Progenitor cell of endocrine pancreas (in vitro differentiated cells): ENCODE data around the gene UNC80. TPM values are rescaled to one million over a fixed set of nuclear protein-coding genes. Genes with fewer than 3 reads are reported as not detected.
A peak's percentile ranks its signal among the peaks of the same experiment; 100 is the strongest.

Experiments used
- DNase-seq: peaks from one replicate; pipeline ENCODE4 v3.0.0; 2021; ENCODE audit warnings: low spot score; ENCODE audit not compliant: unreplicated experiment
- H3K27ac Mint-ChIP-seq: 2 replicates; pipeline ENCODE4 v1.8.0; 2021; ENCODE audit warnings: mild to moderate bottlenecking, moderate library complexity, mixed read lengths
- H3K27me3 Mint-ChIP-seq: 2 replicates; pipeline ENCODE4 v1.8.0; 2021; ENCODE audit warnings: mixed read lengths
- H3K36me3 Mint-ChIP-seq: 2 replicates; pipeline ENCODE4 v1.8.0; 2022; ENCODE audit warnings: mixed read lengths; ENCODE audit not compliant: insufficient read depth
- H3K4me1 Mint-ChIP-seq: 2 replicates; pipeline ENCODE4 v1.8.0; 2021; ENCODE audit warnings: low read depth, mixed read lengths
- H3K4me3 Mint-ChIP-seq: 2 replicates; pipeline ENCODE4 v1.8.0; 2021; ENCODE audit warnings: low read depth, mild to moderate bottlenecking, moderate library complexity, mixed read lengths
- H3K9me3 Mint-ChIP-seq: 2 replicates; pipeline ENCODE4 v1.8.0; 2021; ENCODE audit warnings: low read depth, mixed read lengths
- long read RNA-seq: library from polyadenylated mRNA; unstranded; transcript quantifications from one replicate; pipeline ENCODE4 v2.0.0, GENCODE V29; 2020
- total RNA-seq: library from RNA; stranded (reverse); gene quantifications from 2 replicates; pipeline ENCODE4 v1.2.1, GENCODE V29; 2021
- TF ChIP-seq, protein P1 (sequence below): fragments of 200-600 bp; sonication (generic); IDR thresholded peaks from one replicate; pipeline ENCODE4 v1.5.0; 2021; ENCODE audit warnings: antibody characterized with exemption, mild to moderate bottlenecking; ENCODE audit not compliant: unreplicated experiment

The UNC80 gene, protein sequence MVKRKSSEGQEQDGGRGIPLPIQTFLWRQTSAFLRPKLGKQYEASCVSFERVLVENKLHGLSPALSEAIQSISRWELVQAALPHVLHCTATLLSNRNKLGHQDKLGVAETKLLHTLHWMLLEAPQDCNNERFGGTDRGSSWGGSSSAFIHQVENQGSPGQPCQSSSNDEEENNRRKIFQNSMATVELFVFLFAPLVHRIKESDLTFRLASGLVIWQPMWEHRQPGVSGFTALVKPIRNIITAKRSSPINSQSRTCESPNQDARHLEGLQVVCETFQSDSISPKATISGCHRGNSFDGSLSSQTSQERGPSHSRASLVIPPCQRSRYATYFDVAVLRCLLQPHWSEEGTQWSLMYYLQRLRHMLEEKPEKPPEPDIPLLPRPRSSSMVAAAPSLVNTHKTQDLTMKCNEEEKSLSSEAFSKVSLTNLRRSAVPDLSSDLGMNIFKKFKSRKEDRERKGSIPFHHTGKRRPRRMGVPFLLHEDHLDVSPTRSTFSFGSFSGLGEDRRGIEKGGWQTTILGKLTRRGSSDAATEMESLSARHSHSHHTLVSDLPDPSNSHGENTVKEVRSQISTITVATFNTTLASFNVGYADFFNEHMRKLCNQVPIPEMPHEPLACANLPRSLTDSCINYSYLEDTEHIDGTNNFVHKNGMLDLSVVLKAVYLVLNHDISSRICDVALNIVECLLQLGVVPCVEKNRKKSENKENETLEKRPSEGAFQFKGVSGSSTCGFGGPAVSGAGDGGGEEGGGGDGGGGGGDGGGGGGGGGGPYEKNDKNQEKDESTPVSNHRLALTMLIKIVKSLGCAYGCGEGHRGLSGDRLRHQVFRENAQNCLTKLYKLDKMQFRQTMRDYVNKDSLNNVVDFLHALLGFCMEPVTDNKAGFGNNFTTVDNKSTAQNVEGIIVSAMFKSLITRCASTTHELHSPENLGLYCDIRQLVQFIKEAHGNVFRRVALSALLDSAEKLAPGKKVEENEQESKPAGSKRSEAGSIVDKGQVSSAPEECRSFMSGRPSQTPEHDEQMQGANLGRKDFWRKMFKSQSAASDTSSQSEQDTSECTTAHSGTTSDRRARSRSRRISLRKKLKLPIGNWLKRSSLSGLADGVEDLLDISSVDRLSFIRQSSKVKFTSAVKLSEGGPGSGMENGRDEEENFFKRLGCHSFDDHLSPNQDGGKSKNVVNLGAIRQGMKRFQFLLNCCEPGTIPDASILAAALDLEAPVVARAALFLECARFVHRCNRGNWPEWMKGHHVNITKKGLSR (N-terminal part only)
- 3.1 and 4.3 TPM in 2 replicates for total RNA-seq
- long read RNA-seq, partial matches to known transcripts: 0 of 2 reads
- long read RNA-seq, other reads (novel, unspliced or antisense): 2 of 2 reads

DNA sequence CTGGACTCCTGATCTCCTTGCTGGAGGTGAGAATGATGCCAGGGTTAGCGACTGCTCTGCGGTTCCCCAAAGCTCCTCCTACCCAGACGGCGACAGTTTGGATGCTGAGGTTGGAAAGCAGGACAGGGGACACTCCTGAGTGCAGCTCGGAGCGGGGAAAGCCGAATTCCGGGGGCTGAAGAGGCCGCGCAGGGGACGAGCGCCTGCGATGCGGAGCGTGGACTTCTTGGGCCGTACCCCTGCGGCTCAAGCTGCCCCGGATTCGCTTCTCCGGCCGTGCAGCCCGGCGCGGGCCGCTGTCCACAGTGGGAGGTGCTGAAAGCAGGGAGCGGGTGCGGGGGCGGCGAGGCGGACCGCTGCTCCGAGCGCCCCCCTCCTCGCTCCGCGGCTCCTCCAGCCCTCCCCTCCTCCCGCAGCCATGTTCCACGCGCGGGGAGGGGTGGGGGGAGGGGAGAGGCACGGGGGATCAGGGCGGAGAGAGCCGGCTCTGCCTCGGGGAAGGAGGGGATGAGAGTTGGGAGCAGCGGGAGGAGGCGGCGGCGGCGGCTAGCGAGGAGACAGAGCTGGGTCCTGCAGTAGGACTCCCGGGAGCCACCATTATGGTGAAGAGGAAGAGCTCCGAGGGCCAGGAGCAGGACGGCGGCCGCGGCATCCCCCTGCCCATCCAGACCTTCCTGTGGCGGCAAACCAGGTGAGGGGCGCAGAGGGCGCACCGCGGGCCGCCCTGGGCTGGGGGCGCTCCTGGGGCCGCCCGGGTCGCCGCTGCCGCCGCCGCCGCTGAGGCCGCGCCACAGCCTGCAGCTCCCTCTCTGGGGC is at the start of gene UNC80:
UNC80 (plus strand) TSS at position 359 of the 816 bp plus-strand sequence; CDS start at position 600, 241 bp downstream.
- H3K4me3 Mint-ChIP-seq: peak within 1 kb of the TSS; percentile 69
- TF ChIP-seq, protein P1, sequence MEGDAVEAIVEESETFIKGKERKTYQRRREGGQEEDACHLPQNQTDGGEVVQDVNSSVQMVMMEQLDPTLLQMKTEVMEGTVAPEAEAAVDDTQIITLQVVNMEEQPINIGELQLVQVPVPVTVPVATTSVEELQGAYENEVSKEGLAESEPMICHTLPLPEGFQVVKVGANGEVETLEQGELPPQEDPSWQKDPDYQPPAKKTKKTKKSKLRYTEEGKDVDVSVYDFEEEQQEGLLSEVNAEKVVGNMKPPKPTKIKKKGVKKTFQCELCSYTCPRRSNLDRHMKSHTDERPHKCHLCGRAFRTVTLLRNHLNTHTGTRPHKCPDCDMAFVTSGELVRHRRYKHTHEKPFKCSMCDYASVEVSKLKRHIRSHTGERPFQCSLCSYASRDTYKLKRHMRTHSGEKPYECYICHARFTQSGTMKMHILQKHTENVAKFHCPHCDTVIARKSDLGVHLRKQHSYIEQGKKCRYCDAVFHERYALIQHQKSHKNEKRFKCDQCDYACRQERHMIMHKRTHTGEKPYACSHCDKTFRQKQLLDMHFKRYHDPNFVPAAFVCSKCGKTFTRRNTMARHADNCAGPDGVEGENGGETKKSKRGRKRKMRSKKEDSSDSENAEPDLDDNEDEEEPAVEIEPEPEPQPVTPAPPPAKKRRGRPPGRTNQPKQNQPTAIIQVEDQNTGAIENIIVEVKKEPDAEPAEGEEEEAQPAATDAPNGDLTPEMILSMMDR: no peak
- H3K27me3 Mint-ChIP-seq: peaks cover 57% of the 10 kb centered on the region
- H3K27ac Mint-ChIP-seq: peak within 1 kb of the TSS; percentile 76
- H3K36me3 Mint-ChIP-seq: no peaks in the 10 kb centered on the region
- DNase-seq: peak; percentile 93
- H3K9me3 Mint-ChIP-seq: no peaks in the 10 kb centered on the region
- peaks cover 2% of the 10 kb centered on the region for H3K4me1 Mint-ChIP-seq

DNA sequence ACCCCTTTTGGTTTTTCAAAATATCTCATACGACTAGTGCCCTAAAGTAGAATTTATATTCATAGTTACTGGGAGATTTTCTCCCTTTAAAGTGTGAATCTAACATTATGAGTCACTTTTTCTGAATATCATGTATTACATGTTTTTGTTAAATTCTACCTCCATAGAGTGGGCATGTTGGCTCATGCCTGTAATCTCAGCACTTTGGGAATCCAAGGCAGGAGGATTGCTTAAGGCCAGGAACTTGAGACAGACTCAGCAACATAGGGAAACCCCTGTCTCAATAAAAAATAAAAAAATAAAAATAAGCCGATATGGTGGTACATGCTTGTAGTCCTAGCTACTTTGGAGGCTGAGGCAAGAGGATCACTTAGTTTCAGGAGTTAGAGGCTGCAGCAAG is 45.3 kb upstream of the UNC80 start:
- no peaks in the 10 kb centered on the region for H3K4me1 Mint-ChIP-seq
- H3K4me3 Mint-ChIP-seq: no peak overlapping the region
- TF ChIP-seq, protein P1: no peak
- no peaks in the 10 kb centered on the region for H3K9me3 Mint-ChIP-seq
- DNase-seq: no peak
- H3K27me3 Mint-ChIP-seq: no peaks in the 10 kb centered on the region
- H3K27ac Mint-ChIP-seq: no peak overlapping the region
- no peaks in the 10 kb centered on the region for H3K36me3 Mint-ChIP-seq

DNA sequence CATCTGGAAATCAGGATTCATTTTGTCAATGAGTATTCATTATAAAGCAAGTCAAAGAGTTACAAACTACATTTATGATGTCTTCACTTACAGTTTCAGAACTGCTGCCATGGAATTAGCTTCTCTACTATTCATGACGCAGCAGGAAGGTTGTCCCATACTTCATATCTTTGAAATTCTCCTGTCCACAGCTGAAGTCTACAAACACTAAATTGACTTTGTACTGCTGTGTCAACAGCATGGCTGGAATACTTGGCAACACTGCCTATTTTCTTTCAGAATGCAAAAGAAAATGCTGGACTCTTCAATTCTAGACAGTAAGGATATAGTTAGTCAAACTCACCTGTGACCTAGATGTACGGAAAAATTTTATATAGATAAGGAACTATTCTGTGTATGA is 44.6 kb upstream of the UNC80 start:
- TF ChIP-seq, protein P1: no peak
- Mint-ChIP-seq H3K27ac (no peak overlapping the region), H3K36me3 (no peaks in the 10 kb centered on the region), H3K4me3 (no peak overlapping the region), H3K4me1 (no peaks in the 10 kb centered on the region), H3K9me3 (no peaks in the 10 kb centered on the region), H3K27me3 (no peaks in the 10 kb centered on the region)
- no peak for DNase-seq

DNA sequence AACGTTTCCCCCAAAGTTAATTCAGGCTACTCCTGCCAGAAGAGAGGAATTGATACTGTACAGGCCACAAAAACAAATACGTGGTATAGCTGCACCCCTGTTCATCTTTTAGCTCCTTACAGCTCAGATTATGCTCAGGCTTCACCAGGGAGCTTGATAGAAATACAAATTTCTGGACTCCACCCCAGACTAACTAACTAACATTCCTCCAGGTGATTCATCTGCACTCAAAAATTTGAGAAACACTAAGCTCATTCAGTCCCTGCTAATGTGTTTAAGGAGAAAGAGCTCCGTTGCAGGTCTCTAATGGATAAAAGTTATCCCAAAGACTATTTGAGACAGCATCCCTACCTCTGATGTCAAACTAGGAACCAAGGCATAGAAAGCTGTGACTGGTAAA is 36.8 kb upstream of the UNC80 start:
- no peaks in the 10 kb centered on the region for H3K4me1 Mint-ChIP-seq
- H3K27me3 Mint-ChIP-seq: peaks cover 4% of the 10 kb centered on the region
- TF ChIP-seq, protein P1: no peak
- H3K27ac Mint-ChIP-seq: no peak overlapping the region
- H3K36me3 Mint-ChIP-seq: no peaks in the 10 kb centered on the region
- H3K4me3 Mint-ChIP-seq: no peak overlapping the region
- no peak for DNase-seq
- H3K9me3 Mint-ChIP-seq: no peaks in the 10 kb centered on the region
